Endothelial cell (in vitro differentiated cells): ENCODE results near the gene SNRPE. TPM values are rescaled to one million over a fixed set of nuclear protein-coding genes. Genes with fewer than 3 reads are reported as not detected.
A peak's percentile ranks its signal among the peaks of the same experiment; 100 is the strongest.
"Not testable (repeated sequence)": the region's sequence is repeated elsewhere in the genome, so short reads cannot be mapped to it uniquely, and the experiment has no call there.

Experiments
- DNase-seq: peaks from one replicate; pipeline ENCODE4 v3.0.0; 2021; ENCODE audit warnings: low spot score
- H3K27ac Mint-ChIP-seq: one replicate; pipeline ENCODE4 v1.8.0; 2021; ENCODE audit warnings: mixed read lengths, inconsistent platforms; ENCODE audit not compliant: unreplicated experiment
- H3K27me3 Mint-ChIP-seq: one replicate; pipeline ENCODE4 v1.8.0; 2021; ENCODE audit warnings: mild to moderate bottlenecking, moderate library complexity, mixed read lengths, inconsistent platforms; ENCODE audit not compliant: unreplicated experiment
- H3K36me3 Mint-ChIP-seq: one replicate; pipeline ENCODE4 v1.8.0; 2021; ENCODE audit warnings: mild to moderate bottlenecking, low read depth, mixed read lengths, inconsistent platforms; ENCODE audit not compliant: unreplicated experiment
- H3K4me1 Mint-ChIP-seq: one replicate; pipeline ENCODE4 v1.8.0; 2021; ENCODE audit warnings: mild to moderate bottlenecking, mixed read lengths, inconsistent platforms; ENCODE audit not compliant: unreplicated experiment
- H3K4me3 Mint-ChIP-seq: one replicate; pipeline ENCODE4 v1.8.0; 2021; ENCODE audit warnings: mild to moderate bottlenecking, mixed read lengths, inconsistent platforms; ENCODE audit not compliant: unreplicated experiment
- H3K9me3 Mint-ChIP-seq: one replicate; pipeline ENCODE4 v1.8.0; 2021; ENCODE audit warnings: mixed read lengths, inconsistent platforms; ENCODE audit not compliant: unreplicated experiment
- total RNA-seq: library from RNA; stranded (reverse); fragmentation: NEBNext Ultra II Directional; extraction: Animal tissue kit (Norgen Biotek cat#: 25700); gene quantifications from one replicate; pipeline ENCODE4 v1.2.1, GENCODE V29; 2021; ENCODE audit not compliant: unreplicated experiment
- TF ChIP-seq, protein P1 (sequence below): fragments of 200-600 bp; sonication (generic); IDR thresholded peaks from one replicate; pipeline ENCODE4 v1.5.0; 2021; ENCODE audit warnings: antibody characterized with exemption; ENCODE audit not compliant: unreplicated experiment

Gene SNRPE
- total RNA-seq, 1 donor from 2014 or later: 138 TPM

DNA sequence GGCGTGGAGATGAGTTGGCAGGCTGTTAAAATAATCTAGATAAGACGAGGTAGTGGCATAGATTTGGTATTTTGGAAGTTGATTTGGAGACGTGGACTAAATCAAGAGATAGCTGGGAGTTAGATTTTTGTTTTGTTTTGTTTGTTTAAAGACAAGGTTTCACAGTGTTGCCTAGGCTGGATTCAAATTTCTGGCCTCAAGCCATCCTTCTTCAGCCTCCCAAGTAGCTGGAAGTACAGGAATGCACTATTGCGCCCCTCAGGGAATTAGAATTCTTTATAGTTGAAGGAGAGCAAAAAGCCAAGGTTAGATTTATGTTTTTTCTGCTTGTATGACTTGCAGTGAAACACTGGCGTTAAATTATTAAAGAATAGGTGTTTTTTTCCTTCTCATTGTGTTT, 22.3 kb upstream of the SNRPE start:
- H3K36me3 Mint-ChIP-seq: peaks cover 48% of the 10 kb centered on the region
- TF ChIP-seq, protein P1, sequence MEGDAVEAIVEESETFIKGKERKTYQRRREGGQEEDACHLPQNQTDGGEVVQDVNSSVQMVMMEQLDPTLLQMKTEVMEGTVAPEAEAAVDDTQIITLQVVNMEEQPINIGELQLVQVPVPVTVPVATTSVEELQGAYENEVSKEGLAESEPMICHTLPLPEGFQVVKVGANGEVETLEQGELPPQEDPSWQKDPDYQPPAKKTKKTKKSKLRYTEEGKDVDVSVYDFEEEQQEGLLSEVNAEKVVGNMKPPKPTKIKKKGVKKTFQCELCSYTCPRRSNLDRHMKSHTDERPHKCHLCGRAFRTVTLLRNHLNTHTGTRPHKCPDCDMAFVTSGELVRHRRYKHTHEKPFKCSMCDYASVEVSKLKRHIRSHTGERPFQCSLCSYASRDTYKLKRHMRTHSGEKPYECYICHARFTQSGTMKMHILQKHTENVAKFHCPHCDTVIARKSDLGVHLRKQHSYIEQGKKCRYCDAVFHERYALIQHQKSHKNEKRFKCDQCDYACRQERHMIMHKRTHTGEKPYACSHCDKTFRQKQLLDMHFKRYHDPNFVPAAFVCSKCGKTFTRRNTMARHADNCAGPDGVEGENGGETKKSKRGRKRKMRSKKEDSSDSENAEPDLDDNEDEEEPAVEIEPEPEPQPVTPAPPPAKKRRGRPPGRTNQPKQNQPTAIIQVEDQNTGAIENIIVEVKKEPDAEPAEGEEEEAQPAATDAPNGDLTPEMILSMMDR: no peak
- H3K27me3 Mint-ChIP-seq: no peaks in the 10 kb centered on the region
- peak overlapping the region; percentile 17 for H3K4me3 Mint-ChIP-seq
- no peak overlapping the region for H3K27ac Mint-ChIP-seq
- no peaks in the 10 kb centered on the region for H3K4me1 Mint-ChIP-seq
- DNase-seq: no peak
- H3K9me3 Mint-ChIP-seq: no peaks in the 10 kb centered on the region

DNA sequence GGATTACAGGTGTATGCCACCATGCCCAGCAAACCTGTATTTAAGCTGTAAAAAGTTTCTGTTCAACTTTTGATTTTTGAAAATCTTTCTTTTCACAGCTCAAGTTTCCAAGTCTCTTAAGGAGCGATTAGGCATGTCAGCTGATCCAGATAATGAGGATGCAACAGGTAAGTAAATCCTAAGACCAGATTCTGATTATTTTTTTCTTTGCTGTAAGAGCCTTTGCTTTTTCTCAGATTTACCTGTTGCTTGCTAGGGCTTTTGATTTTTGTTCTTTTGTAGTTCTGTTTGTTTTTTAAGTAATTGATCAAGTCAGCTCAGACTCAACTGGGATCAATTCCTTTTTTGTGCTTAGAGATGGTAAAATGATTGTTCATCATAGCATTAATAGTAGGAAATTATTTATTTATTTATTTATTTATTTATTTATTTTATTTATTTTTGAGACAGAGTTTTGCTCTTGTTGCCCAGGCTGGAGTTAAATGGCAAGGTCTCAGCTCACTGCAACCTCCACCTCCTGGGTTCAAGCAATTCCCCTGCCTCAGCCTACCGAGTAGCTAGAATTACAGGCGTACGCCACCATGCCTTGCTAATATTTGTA, 21.1 kb upstream of the SNRPE start:
- Mint-ChIP-seq H3K9me3 (no peaks in the 10 kb centered on the region), H3K27ac (no peak overlapping the region), H3K4me1 (no peaks in the 10 kb centered on the region), H3K27me3 (no peaks in the 10 kb centered on the region), H3K36me3 (peaks cover 48% of the 10 kb centered on the region), H3K4me3 (peak overlapping the region; percentile 63)
- no peak for DNase-seq
- TF ChIP-seq, protein P1: no peak

DNA sequence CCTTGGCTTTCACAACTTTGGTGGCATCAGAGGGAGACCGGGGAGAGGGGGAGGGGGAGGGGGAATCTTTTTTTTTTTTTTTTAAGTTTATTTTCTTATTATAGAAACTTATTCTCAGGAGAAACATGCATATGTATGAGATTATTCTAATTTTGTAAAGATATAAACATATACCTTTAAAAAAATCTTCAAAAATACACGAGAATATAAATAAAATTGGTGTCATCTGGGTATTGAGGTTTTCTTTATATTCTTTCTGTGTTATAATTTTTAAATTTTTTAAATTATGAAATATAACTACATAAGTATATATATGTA, 18.9 kb upstream of the SNRPE start:
- TF ChIP-seq, protein P1: no peak
- no peak overlapping the region for H3K4me3 Mint-ChIP-seq
- DNase-seq: no peak
- no peaks in the 10 kb centered on the region for H3K9me3 Mint-ChIP-seq
- H3K27me3 Mint-ChIP-seq: no peaks in the 10 kb centered on the region
- H3K36me3 Mint-ChIP-seq: peaks cover 53% of the 10 kb centered on the region
- no peaks in the 10 kb centered on the region for H3K4me1 Mint-ChIP-seq
- H3K27ac Mint-ChIP-seq: no peak overlapping the region

- Mint-ChIP-seq H3K27me3 (no peaks in the 10 kb centered on the region), H3K36me3 (peaks cover 44% of the 10 kb centered on the region), H3K9me3 (no peaks in the 10 kb centered on the region), H3K4me3 (no peak overlapping the region), H3K4me1 (no peaks in the 10 kb centered on the region), H3K27ac (no peak overlapping the region)
- TF ChIP-seq, protein P1: no peak
- no peak for DNase-seq
Observed at GRCh38 chr1:203843435-203843834, 18.0 kb upstream of the SNRPE start.

DNA sequence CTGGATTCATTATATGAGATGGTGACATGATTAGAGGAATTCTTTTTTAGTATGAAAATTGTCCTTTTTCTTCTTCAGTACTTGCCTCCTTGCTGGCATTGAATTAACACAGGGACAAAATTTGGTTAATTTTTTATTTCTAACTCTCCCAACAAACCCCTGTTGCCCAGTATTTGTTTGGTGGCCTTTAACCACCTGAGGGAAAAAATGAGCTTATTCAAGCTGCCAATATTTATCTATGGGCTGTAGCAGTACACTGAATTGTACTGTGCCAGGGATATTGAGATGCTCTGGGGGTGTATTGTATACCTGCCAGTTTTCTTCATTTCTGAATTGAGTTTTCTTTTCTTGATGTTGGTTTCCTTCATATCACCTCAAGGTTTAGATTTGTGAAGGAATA, 8.3 kb upstream of the SNRPE start:
- not testable (repeated sequence) for H3K27me3 Mint-ChIP-seq, H3K4me1 Mint-ChIP-seq, H3K27ac Mint-ChIP-seq, DNase-seq, H3K4me3 Mint-ChIP-seq, H3K9me3 Mint-ChIP-seq
- peaks cover 12% of the 10 kb centered on the region for H3K36me3 Mint-ChIP-seq
